ENCODE data around the gene SLC44A3. TPM values are rescaled to one million over a fixed set of nuclear protein-coding genes. Genes with fewer than 3 reads are reported as not detected.
A peak's percentile ranks its signal among the peaks of the same experiment; 100 is the strongest.

The SLC44A3 gene
- total and polyA plus RNA-seq, 11 donors = 1.3 to 8.8 (median 5.8) TPM

GRCh38 chr1:94862718-94863117, 42.6 kb downstream of the SLC44A3 start:
- Histone ChIP-seq H3K27ac (peak overlapping the region; percentile 58 to 89 (median 80)), H3K9me3 (no peaks in the 10 kb centered on the region), H3K4me3 (no peak overlapping the region), H3K27me3 (no peaks in the 10 kb centered on the region), H3K4me1 (peaks cover 0 to 75% (median 31%) of the 10 kb centered on the region in 12 donors), H3K36me3 (no peaks in the 10 kb centered on the region)
- intact Hi-C loops (cut with DNase I) = loop anchor here in 1 of 10 donors (2.0 kb wide), 1 partner anchor 64 kb away; the partner anchor contains the start of gene CNN3
- TF ChIP-seq CTCF (IDR thresholded peaks at IDR 0.05) = no peak
- no peak for TF ChIP-seq POLR2A (IDR thresholded peaks at IDR 0.05)
- DNase-seq (no peak), ATAC-seq (no peak)
- 96 to 100% (median 99%) methylated on average over 2 of the region's 2 CpGs for WGBS, 4 donors

GRCh38 chr1:94863297-94863911, 43.2 kb downstream of the SLC44A3 start:
- intact Hi-C loops (cut with DNase I) = loop anchor here in 1 of 10 donors (2.0 kb wide), 1 partner anchor 63 kb away; the partner anchor contains the start of gene CNN3
- H3K4me3 ChIP-seq = peak overlapping the region in 2 of 12 donors; percentile 7 to 15
- 4 to 22% (median 10%) methylated on average over 2 of the region's 2 CpGs for WGBS, 4 donors
- H3K27ac ChIP-seq = peak overlapping the region; percentile 58 to 89 (median 80)
- no peaks in the 10 kb centered on the region for H3K9me3 ChIP-seq
- ATAC-seq = peak; percentile 39 to 70 (median 57)
- H3K27me3 ChIP-seq = no peaks in the 10 kb centered on the region
- no peaks in the 10 kb centered on the region for H3K36me3 ChIP-seq
- no peak for DNase-seq
- TF ChIP-seq CTCF (IDR thresholded peaks at IDR 0.05) (no peak), POLR2A (IDR thresholded peaks at IDR 0.05) (no peak)
- H3K4me1 ChIP-seq = peaks cover 0 to 75% (median 31%) of the 10 kb centered on the region in 12 donors

GRCh38 chr1:94863919-94864318, 43.8 kb downstream of the SLC44A3 start:
- Histone ChIP-seq H3K27ac (peak overlapping the region; percentile 58 to 89 (median 80)), H3K4me3 (peak overlapping the region in 2 of 12 donors; percentile 7 to 15), H3K27me3 (no peaks in the 10 kb centered on the region), H3K36me3 (no peaks in the 10 kb centered on the region), H3K9me3 (no peaks in the 10 kb centered on the region), H3K4me1 (peaks cover 0 to 75% (median 31%) of the 10 kb centered on the region in 12 donors)
- peak in 1 of 5 donors; percentile 65 for DNase-seq
- 47 to 56% (median 53%) methylated on average over 4 of the region's 4 CpGs for WGBS, 4 donors
- intact Hi-C loops (cut with DNase I) = loop anchor here in 1 of 10 donors (2.0 kb wide), 1 partner anchor 63 kb away; the partner anchor contains the start of gene CNN3
- ATAC-seq = peak; percentile 56 to 92 (median 79)
- TF ChIP-seq CTCF (IDR thresholded peaks at IDR 0.05) = no peak
- TF ChIP-seq POLR2A (IDR thresholded peaks at IDR 0.05) = no peak

GRCh38 chr1:94864821-94865220, 44.7 kb downstream of the SLC44A3 start:
- H3K36me3 ChIP-seq = no peaks in the 10 kb centered on the region
- H3K9me3 ChIP-seq = no peaks in the 10 kb centered on the region
- H3K4me1 ChIP-seq = peaks cover 0 to 70% (median 31%) of the 10 kb centered on the region in 12 donors
- ATAC-seq (peak in 2 of 4 donors; percentile 16 to 18), DNase-seq (peak in 1 of 5 donors; percentile 36)
- H3K27me3 ChIP-seq = no peaks in the 10 kb centered on the region
- TF ChIP-seq CTCF (IDR thresholded peaks at IDR 0.05) (no peak), POLR2A (IDR thresholded peaks at IDR 0.05) (no peak)
- no peak overlapping the region for H3K4me3 ChIP-seq
- 65 to 75% (median 66%) methylated on average over 9 of the region's 9 CpGs for WGBS, 4 donors
- peak overlapping the region in 11 of 12 donors; percentile 48 to 89 (median 81) for H3K27ac ChIP-seq
- intact Hi-C loops (cut with DNase I) = loop anchor here in 1 of 10 donors (5.0 kb wide), 1 partner anchor 47 kb away; no protein-coding TSS in a partner anchor

Measured in heart left ventricle (tissue), 16 donors.